Measurements from ENCODE around the gene HEATR5B. TPM values are rescaled to one million over a fixed set of nuclear protein-coding genes. Genes with fewer than 3 reads are reported as not detected.

The HEATR5B gene
- total RNA-seq, 2 experiments from 2014 or later: 16.4 to 17.0 TPM

DNA sequence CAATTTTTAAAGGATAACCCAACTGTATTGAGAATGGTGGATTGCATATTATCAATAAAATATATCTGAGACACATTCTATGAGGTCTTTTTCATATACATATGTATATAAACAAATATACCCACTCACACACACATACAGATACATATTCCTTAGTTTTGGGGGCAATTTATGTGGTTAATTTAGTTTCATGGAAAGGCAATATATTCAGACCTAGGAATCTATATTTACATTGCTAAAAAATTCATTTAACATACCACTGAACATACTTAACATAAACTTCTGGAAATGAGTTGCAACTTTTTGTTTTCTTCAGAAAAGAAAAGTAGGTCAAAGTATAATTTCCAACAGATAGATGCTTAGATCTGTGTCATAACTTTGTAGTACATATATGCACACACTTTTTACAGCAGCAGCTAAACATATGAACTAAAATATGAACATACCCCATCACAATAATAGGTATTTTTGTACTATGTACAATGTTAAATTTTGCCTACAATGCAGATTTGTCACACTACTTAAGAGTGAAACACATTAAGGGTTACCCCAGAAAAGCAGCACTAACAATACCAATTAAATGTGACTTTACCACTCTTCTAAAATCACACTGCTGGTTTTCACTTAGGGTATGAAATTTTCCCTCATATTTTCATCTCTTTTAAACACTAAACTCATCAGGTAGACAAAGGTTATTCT, 23.0 kb downstream of the HEATR5B start:
- H3K4me1 Mint-ChIP-seq (ENCODE audit: low read depth): peaks cover 2% of the 10 kb centered on the region
- DNase-seq: no peak
- H3K9me3 Mint-ChIP-seq (ENCODE audit: insufficient read depth): no peaks in the 10 kb centered on the region
- ATAC-seq: no peak
- ChIA-PET CTCF (no interaction called here), POLR2A (no interaction called here)
- H3K27me3 Mint-ChIP-seq (ENCODE audit: low read depth): no peaks in the 10 kb centered on the region
- H3K27ac Mint-ChIP-seq: no peak overlapping the region
- H3K36me3 Mint-ChIP-seq (ENCODE audit: low read depth): peaks cover 43% of the 10 kb centered on the region
- no peak overlapping the region for H3K4me3 Mint-ChIP-seq

GRCh38 chr2:37060446-37060845, 23.7 kb downstream of the HEATR5B start:
- no peak for DNase-seq
- no peaks in the 10 kb centered on the region for H3K27me3 Mint-ChIP-seq (ENCODE audit: low read depth)
- no peaks in the 10 kb centered on the region for H3K9me3 Mint-ChIP-seq (ENCODE audit: insufficient read depth)
- peaks cover 2% of the 10 kb centered on the region for H3K4me1 Mint-ChIP-seq (ENCODE audit: low read depth)
- H3K36me3 Mint-ChIP-seq (ENCODE audit: low read depth): peaks cover 41% of the 10 kb centered on the region
- CTCF ChIA-PET: no interaction called here
- no peak overlapping the region for H3K27ac Mint-ChIP-seq
- no peak for ATAC-seq
- H3K4me3 Mint-ChIP-seq: no peak overlapping the region
- POLR2A ChIA-PET: no interaction called here

- POLR2A ChIA-PET: no interaction called here
- DNase-seq: no peak
- Mint-ChIP-seq H3K4me3 (no peak overlapping the region), H3K27me3 (ENCODE audit: low read depth) (no peaks in the 10 kb centered on the region), H3K27ac (no peak overlapping the region), H3K36me3 (ENCODE audit: low read depth) (peaks cover 38% of the 10 kb centered on the region), H3K4me1 (ENCODE audit: low read depth) (peaks cover 2% of the 10 kb centered on the region), H3K9me3 (ENCODE audit: insufficient read depth) (no peaks in the 10 kb centered on the region)
- CTCF ChIA-PET: no interaction called here
- ATAC-seq: no peak
These were observed 24.3 kb downstream of the HEATR5B start for GRCh38 chr2:37059841-37060240.

- Mint-ChIP-seq H3K9me3 (ENCODE audit: insufficient read depth) (no peaks in the 10 kb centered on the region), H3K27ac (no peak overlapping the region), H3K27me3 (ENCODE audit: low read depth) (no peaks in the 10 kb centered on the region), H3K36me3 (ENCODE audit: low read depth) (peaks cover 32% of the 10 kb centered on the region), H3K4me3 (no peak overlapping the region), H3K4me1 (ENCODE audit: low read depth) (no peaks in the 10 kb centered on the region)
- POLR2A ChIA-PET: no interaction called here
- no peak for DNase-seq
- ATAC-seq: no peak
- CTCF ChIA-PET: no interaction called here
These were observed 31.4 kb downstream of the HEATR5B start for GRCh38 chr2:37052600-37053332.

- no peak overlapping the region for H3K4me3 Mint-ChIP-seq
- no peak overlapping the region for H3K27ac Mint-ChIP-seq
- no peak for DNase-seq
- H3K27me3 Mint-ChIP-seq (ENCODE audit: low read depth): no peaks in the 10 kb centered on the region
- CTCF ChIA-PET: interaction anchor here (0.7 to 1.2 kb wide), 2 partner anchors 36 to 130 kb away, joined by 3 read pairs; no protein-coding TSS in a partner anchor
- H3K9me3 Mint-ChIP-seq (ENCODE audit: insufficient read depth): no peaks in the 10 kb centered on the region
- H3K36me3 Mint-ChIP-seq (ENCODE audit: low read depth): peaks cover 16% of the 10 kb centered on the region
- ATAC-seq: no peak
- H3K4me1 Mint-ChIP-seq (ENCODE audit: low read depth): no peaks in the 10 kb centered on the region
- POLR2A ChIA-PET: no interaction called here
These were observed 44.6 kb downstream of the HEATR5B start for GRCh38 chr2:37039580-37039979.

DNA sequence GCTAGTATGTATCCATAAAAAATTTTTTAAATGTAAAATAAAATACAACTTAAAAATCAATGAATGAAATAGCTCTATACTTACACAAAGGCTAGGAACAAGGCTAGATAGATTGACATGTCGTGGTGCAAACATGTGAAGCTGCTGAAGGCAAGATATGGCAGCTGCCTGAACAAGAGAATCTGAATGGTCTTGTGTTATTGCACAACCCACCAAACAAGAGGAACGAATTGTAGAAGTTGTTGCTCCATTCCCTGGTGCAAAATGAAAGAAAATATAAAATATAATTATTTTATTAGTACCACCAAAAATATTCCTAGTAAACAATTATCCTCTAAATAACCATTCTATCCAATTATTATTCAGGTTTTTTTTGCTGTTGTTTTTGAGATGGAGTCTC, 46.4 kb downstream of the HEATR5B start:
- Mint-ChIP-seq H3K27ac (no peak overlapping the region), H3K27me3 (ENCODE audit: low read depth) (no peaks in the 10 kb centered on the region), H3K36me3 (ENCODE audit: low read depth) (peaks cover 15% of the 10 kb centered on the region), H3K4me1 (ENCODE audit: low read depth) (no peaks in the 10 kb centered on the region), H3K9me3 (ENCODE audit: insufficient read depth) (no peaks in the 10 kb centered on the region), H3K4me3 (no peak overlapping the region)
- ChIA-PET POLR2A (interaction anchor here (0.5 kb wide), 1 partner anchor 20 kb away, joined by 4 read pairs; no protein-coding TSS in a partner anchor), CTCF (interaction anchor here (1.3 kb wide), 1 partner anchor 17 kb away, joined by 3 read pairs; no protein-coding TSS in a partner anchor)
- DNase-seq (no peak), ATAC-seq (no peak)

- Mint-ChIP-seq H3K27me3 (ENCODE audit: low read depth) (no peaks in the 10 kb centered on the region), H3K9me3 (ENCODE audit: insufficient read depth) (no peaks in the 10 kb centered on the region), H3K4me1 (ENCODE audit: low read depth) (no peaks in the 10 kb centered on the region), H3K27ac (no peak overlapping the region), H3K36me3 (ENCODE audit: low read depth) (peaks cover 28% of the 10 kb centered on the region), H3K4me3 (no peak overlapping the region)
- ChIA-PET CTCF (no interaction called here), POLR2A (no interaction called here)
- ATAC-seq (no peak), DNase-seq (no peak)
These were observed 54.4 kb downstream of the HEATR5B start for GRCh38 chr2:37029758-37030157.

- no peaks in the 10 kb centered on the region for H3K4me1 Mint-ChIP-seq (ENCODE audit: low read depth)
- H3K27me3 Mint-ChIP-seq (ENCODE audit: low read depth): no peaks in the 10 kb centered on the region
- no peak overlapping the region for H3K27ac Mint-ChIP-seq
- peaks cover 27% of the 10 kb centered on the region for H3K36me3 Mint-ChIP-seq (ENCODE audit: low read depth)
- CTCF ChIA-PET: no interaction called here
- no peaks in the 10 kb centered on the region for H3K9me3 Mint-ChIP-seq (ENCODE audit: insufficient read depth)
- POLR2A ChIA-PET: no interaction called here
- ATAC-seq: no peak
- H3K4me3 Mint-ChIP-seq: no peak overlapping the region
- no peak for DNase-seq
These were observed 58.1 kb downstream of the HEATR5B start for GRCh38 chr2:37026050-37026449.

DNA sequence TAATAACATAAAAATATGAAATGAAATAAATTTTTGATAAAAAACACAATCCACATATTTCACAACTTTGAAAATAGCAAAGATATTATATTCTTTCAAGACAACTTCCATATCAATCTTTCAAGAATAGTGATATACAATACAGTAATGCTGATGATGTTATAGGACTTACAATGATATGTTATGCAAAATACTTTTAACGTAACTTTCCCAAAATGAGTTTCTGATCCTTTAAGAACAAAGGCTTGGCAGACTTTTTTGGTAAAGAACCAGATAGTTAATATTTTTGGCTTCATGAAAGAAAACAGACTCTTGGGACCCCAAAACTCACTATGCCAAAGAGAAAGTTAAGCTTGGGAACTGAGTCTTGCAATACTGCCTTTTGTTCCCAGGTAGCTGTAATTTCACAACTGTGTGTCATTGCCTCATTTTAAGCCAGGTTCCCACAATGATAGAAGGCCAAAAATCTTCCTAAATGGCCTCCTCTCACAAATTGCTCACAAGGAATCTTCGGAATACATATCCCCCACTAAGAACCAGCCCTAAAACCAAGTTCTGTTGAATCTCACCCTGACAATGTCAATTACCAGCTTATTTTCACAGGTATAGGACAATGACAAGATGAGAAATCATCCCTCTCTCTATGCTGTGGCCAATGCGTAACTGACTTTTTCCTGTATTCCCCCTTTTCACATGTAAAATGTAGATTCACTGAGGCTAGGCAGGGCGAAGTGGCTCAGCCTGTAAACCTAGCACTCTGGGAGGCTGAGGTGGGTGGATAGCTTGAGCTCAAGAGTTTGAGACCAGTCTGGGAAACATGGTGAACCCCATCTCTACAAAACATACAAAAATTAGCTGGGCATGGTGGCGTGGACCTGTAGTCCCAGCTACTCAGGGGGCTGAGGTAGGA, 63.0 kb downstream of the HEATR5B start:
- Mint-ChIP-seq H3K36me3 (ENCODE audit: low read depth) (peaks cover 25% of the 10 kb centered on the region), H3K27me3 (ENCODE audit: low read depth) (no peaks in the 10 kb centered on the region), H3K27ac (no peak overlapping the region), H3K4me3 (no peak overlapping the region), H3K9me3 (ENCODE audit: insufficient read depth) (no peaks in the 10 kb centered on the region), H3K4me1 (ENCODE audit: low read depth) (no peaks in the 10 kb centered on the region)
- POLR2A ChIA-PET: interaction anchor here (0.6 kb wide), 1 partner anchor 61 kb away, joined by 3 read pairs; no protein-coding TSS in a partner anchor
- CTCF ChIA-PET: no interaction called here
- no peak for ATAC-seq
- DNase-seq: no peak

DNA sequence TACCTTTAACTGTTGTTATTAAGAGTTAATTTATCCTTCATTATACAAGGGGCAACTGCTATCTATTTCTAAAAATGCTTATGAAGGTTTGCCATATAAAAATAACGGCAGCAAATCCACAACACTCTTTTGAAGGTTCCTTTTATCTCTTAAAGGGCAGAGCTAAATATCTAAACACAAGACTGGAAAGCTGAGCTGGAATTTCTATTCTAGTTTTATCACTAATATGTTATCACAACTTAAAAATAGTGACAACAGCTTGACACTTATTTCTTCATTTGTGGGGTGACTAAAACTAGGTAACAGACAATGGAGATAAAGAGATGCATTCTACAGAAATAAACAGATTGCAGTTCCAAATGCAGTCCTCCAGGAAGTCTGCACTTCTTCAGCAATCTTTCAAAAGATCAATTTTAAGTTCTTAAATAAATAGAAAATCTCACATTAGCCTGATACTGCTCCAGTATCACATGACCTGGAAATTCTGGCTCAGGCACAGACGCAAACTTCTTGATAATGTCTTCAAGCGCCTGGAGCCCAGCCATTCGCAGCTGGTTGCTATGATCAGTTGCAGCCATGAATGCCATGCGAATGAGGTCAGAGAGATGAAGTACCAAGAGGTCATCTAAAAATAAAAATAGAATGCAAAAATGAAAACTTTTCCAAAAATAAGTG, 63.8 kb downstream of the HEATR5B start:
- Mint-ChIP-seq H3K36me3 (ENCODE audit: low read depth) (peaks cover 26% of the 10 kb centered on the region), H3K27me3 (ENCODE audit: low read depth) (no peaks in the 10 kb centered on the region), H3K4me1 (ENCODE audit: low read depth) (no peaks in the 10 kb centered on the region), H3K4me3 (no peak overlapping the region), H3K9me3 (ENCODE audit: insufficient read depth) (no peaks in the 10 kb centered on the region), H3K27ac (no peak overlapping the region)
- POLR2A ChIA-PET: no interaction called here
- DNase-seq (no peak), ATAC-seq (no peak)
- CTCF ChIA-PET: no interaction called here

DNA sequence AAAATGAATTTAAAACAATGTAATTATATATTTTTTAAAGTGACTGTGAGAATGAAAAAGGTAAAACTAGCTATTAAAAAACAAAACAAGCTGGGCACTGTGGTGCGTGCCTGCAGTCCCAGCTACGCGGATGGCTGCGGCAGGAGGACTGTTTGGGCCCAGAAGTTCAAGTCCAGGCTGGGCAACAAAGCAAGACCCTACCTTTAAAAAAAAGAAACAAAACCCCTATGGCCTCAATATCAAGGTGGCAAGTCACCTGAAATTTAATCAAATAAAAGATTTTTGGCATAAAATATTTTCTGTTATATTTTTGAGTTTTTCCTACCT, 70.9 kb downstream of the HEATR5B start:
- ATAC-seq (no peak), DNase-seq (no peak)
- Mint-ChIP-seq H3K9me3 (ENCODE audit: insufficient read depth) (no peaks in the 10 kb centered on the region), H3K27ac (no peak overlapping the region), H3K4me1 (ENCODE audit: low read depth) (peaks cover 8% of the 10 kb centered on the region), H3K4me3 (no peak overlapping the region), H3K27me3 (ENCODE audit: low read depth) (no peaks in the 10 kb centered on the region), H3K36me3 (ENCODE audit: low read depth) (peaks cover 32% of the 10 kb centered on the region)
- ChIA-PET POLR2A (no interaction called here), CTCF (no interaction called here)

Measured in activated CD8-positive, alpha-beta T cell treated with anti-CD3 and anti-CD28 coated beads, Interleukin-2, amount 10 ng/mL, durations not matched to agents 7 days and 5 days (primary cell).